Ectodermal cell (in vitro differentiated cells): Measurements from ENCODE around the gene GDPD4.

Experiments
- H3K27ac ChIP-seq: 2 replicates; pipeline ENCODE4 v1.7.0; 2013; ENCODE audit warnings: mild to moderate bottlenecking, low read depth, low read length; ENCODE audit not compliant: insufficient read depth, poor library complexity, severe bottlenecking
- H3K27me3 ChIP-seq: 2 replicates; pipeline ENCODE4 v1.7.0; 2013; ENCODE audit warnings: mild to moderate bottlenecking, low read length; ENCODE audit not compliant: insufficient read depth, control insufficient read depth, poor library complexity, severe bottlenecking
- H3K36me3 ChIP-seq: one replicate; pipeline ENCODE4 v1.7.0; 2013; ENCODE audit warnings: low read length; ENCODE audit not compliant: control insufficient read depth, insufficient read depth
- H3K4me1 ChIP-seq: one replicate; pipeline ENCODE4 v1.7.0; 2013; ENCODE audit warnings: low read length; ENCODE audit not compliant: control insufficient read depth, insufficient read depth
- H3K4me3 ChIP-seq: 2 replicates; pipeline ENCODE4 v1.7.0; 2013; ENCODE audit warnings: low read depth, low read length, control low read depth; ENCODE audit not compliant: insufficient read depth
- H3K9me3 ChIP-seq: 2 replicates; pipeline ENCODE4 v1.7.0; 2013; ENCODE audit warnings: mild to moderate bottlenecking, low read length, moderate library complexity; ENCODE audit not compliant: control insufficient read depth
- WGBS, 2 experiments: methylation state at CpG; one replicate each; pipeline ENCODE4 v1.1.7; 2013; ENCODE audit warnings: missing lambda C conversion rate in 2 of 2; 5-methylcytosine and 5-hydroxymethylcytosine counted together

Gene GDPD4

DNA sequence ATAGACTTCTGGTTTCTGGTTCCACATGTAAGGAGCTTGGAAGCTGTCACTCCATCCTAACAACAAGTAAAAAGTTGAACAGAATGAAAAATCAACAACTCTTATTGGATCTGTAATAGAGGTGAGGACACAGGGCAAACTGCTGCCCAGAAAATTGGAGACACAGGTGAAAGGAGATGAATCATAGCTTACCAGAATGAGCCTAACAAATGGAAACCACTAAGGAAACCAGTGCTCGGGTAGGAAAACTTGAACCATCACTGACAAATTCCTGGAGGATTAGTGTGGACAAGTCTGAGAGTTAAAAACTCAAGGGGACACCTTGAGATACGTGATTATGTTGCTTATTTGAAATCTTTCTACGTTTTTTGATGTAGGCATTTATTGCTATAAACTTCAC lies 52.1 kb downstream of the GDPD4 start:
- Histone ChIP-seq H3K27ac (no peak overlapping the region), H3K4me1 (no peaks in the 10 kb centered on the region), H3K9me3 (no peaks in the 10 kb centered on the region), H3K36me3 (no peaks in the 10 kb centered on the region), H3K27me3 (no peaks in the 10 kb centered on the region), H3K4me3 (no peak overlapping the region)
- 92% methylated on average over 2 to 3 of the region's 3 CpGs for WGBS, 2 experiments

DNA sequence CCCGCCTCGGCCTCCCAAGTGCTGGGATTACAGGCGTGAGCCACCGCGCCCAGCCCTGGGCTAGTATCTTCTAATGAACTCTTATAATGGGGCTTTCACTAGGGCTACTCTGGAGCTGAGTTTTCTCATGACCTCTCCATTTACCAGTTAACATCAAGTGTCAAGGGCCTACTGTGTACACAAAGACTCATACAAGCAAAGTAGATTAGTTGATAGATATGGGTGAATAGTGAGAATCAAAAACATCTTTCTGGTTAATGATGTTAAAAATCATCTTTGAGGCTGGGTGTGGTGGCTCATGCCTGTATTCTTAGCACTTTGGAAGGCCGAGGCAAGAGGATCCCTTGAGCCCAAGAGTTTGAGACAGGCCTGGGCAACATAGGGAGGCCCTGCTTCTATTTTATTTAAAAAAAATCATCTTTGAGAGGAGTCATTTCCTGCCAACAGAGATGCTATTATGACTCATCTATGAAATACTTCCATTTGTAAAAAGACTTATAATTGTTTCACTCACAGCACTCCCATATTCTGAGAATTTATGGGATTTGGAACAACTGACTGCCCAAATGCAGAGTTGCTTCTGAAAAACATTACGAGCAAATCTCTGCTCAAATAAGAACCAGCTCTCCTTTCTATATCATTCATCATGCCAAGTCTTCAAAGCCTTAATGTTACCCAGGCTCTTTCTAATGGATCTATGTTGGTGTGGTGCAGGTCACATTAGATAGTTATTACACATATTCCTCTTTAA lies 57.0 kb downstream of the GDPD4 start:
- Histone ChIP-seq H3K4me3 (no peak overlapping the region), H3K4me1 (no peaks in the 10 kb centered on the region), H3K27me3 (no peaks in the 10 kb centered on the region), H3K9me3 (no peaks in the 10 kb centered on the region), H3K27ac (no peak overlapping the region), H3K36me3 (no peaks in the 10 kb centered on the region)
- 93 to 96% methylated on average over 7 of the region's 7 CpGs for WGBS, 2 experiments

DNA sequence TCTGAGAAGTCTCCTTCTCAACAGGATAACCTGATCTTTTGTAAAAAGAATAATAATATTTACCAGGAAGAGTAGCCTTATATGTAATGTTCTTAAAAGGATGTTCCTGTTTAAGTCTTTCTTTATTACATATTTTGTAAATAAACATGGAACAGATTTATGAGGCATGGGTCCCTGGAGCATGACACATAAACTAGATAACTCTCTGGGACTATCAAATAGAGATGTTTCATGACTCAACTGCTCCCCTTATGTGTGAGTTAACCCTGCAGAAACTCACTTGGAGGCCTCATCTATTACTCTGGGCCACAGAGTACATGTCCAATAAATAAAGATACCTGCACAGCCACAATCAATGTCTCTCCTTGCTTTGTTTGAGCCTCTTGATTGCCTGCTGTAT lies 64.6 kb downstream of the GDPD4 start:
- Histone ChIP-seq H3K4me1 (no peaks in the 10 kb centered on the region), H3K36me3 (no peaks in the 10 kb centered on the region), H3K27ac (no peak overlapping the region), H3K4me3 (no peak overlapping the region), H3K9me3 (no peaks in the 10 kb centered on the region), H3K27me3 (no peaks in the 10 kb centered on the region)

DNA sequence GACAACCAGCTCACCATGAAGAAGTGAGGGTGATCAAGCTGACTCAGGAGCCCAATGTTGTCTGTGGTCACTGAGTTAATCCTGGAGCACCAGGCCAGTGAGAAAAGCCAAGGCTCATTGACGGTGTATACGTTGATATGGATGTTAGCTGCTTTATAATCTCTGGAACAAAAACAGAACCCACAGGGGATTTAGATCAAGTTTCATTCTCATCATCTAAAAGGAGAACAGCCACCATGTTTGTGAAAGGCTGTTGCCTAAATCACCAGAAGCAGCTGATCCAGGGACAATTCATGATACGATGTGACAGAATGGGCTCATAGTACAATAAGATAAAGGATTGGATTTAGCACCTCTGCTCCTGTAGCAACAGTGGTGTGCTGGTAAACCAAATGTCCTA lies 68.5 kb downstream of the GDPD4 start:
- Histone ChIP-seq H3K27ac (no peak overlapping the region), H3K9me3 (no peaks in the 10 kb centered on the region), H3K4me1 (no peaks in the 10 kb centered on the region), H3K4me3 (no peak overlapping the region), H3K27me3 (no peaks in the 10 kb centered on the region), H3K36me3 (no peaks in the 10 kb centered on the region)
- 94 to 98% methylated on average over 3 of the region's 3 CpGs for WGBS, 2 experiments

DNA sequence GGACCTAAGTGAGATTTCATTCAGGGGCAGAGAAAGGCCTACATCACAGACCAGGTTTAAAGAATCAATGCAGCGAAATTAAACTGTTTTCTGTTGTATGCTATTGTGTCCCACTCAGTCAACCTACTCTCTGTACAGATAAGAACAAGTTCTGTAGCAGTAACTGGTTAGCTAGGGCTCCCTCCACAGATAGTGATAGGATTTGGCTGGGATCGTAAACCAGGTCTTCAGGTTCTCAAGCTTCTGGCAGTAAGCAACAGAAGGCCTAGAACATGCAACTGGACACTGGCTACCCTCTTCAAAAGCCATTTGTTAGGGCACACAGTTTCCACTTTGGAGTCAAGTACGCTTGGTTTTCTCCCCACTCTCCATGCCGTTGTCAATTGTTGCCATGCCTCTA lies 69.2 kb downstream of the GDPD4 start:
- Histone ChIP-seq H3K27ac (no peak overlapping the region), H3K4me3 (no peak overlapping the region), H3K4me1 (no peaks in the 10 kb centered on the region), H3K36me3 (no peaks in the 10 kb centered on the region), H3K9me3 (no peaks in the 10 kb centered on the region), H3K27me3 (no peaks in the 10 kb centered on the region)
- WGBS, 2 experiments: 95 to 96% methylated on average over 4 of the region's 4 CpGs

DNA sequence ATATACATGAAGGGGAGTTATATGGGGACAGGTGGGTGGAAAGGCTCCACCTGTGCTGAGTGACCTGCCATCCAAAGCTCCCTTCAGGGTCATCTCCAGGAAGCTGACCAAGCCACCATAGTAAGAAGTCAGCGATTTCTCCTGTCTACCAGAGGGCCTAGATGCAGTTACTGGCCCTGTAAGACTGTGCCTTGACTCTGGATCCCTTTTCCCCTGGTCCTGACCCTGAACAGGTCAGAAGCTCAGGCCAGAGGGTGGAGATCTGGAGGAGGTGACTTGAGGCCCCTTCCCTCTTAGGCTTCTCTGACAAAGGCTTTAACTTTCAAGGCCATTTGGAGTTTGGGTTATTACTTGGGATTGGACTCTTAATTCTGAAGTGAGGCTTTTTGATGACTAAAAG lies 69.7 kb downstream of the GDPD4 start:
- H3K4me1 ChIP-seq: no peaks in the 10 kb centered on the region
- WGBS, 2 experiments: 93 to 96% methylated on average over 1 of the region's 1 CpG
- H3K27me3 ChIP-seq: no peaks in the 10 kb centered on the region
- H3K36me3 ChIP-seq: no peaks in the 10 kb centered on the region
- H3K27ac ChIP-seq: no peak overlapping the region
- H3K4me3 ChIP-seq: no peak overlapping the region
- H3K9me3 ChIP-seq: no peaks in the 10 kb centered on the region

DNA sequence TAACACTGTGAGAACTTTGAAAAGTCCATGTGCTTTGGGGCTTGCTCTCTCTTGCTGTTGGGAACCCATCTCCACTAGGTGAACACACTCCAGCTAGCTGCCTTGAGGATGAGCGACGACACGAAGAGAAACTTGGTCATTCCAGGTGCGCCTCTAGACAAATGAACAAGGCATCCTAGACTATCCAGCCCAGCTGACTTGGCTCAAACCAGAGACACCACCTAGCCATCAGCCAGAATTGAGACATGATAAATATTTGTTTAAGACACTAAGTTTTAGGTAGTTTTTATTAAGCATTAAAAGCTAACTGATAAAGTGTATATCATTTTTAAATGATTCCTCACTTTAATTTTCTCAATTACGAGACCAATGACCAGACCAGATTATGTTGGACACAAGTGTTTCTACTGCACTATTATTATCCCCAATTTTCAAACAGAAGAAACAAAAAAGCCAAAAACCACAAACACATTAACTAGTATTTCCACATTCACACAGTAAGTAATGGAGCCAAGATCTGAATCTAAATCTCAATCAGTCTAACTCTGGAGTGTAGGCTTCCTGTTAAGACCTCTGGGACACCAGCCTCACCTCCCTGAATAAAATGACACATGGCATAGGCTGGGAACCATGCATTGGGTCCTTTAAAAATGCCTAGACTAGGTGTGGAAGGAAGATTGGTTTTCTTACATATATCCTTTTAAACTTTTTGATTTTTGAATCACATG lies 70.4 kb downstream of the GDPD4 start:
- Histone ChIP-seq H3K27me3 (no peaks in the 10 kb centered on the region), H3K27ac (no peak overlapping the region), H3K36me3 (no peaks in the 10 kb centered on the region), H3K4me1 (no peaks in the 10 kb centered on the region), H3K9me3 (no peaks in the 10 kb centered on the region), H3K4me3 (no peak overlapping the region)
- 92 to 97% methylated on average over 5 of the region's 5 CpGs for WGBS, 2 experiments

DNA sequence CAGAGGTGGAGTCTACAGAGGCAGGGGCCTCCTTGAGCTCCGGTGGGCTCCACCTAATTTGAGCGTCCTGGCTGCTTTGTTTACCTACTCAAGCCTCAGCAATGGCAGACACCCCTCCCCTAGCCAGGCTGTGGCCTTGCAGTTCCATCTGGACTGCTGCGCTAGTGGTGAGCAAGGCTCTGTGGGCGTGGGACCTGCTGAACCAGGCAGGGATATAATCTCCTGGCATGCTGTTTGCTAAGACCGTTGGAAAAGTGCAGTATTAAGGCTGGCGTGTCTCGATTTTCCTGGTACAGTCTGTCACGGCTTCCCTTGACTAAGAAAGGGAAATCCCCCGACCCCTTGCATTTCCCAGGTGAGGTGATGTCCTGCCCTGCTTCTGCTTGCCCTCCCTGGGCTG lies 77.7 kb downstream of the GDPD4 start:
- H3K9me3 ChIP-seq: no peaks in the 10 kb centered on the region
- WGBS, 2 experiments: 81 to 85% methylated on average over 9 of the region's 9 CpGs

DNA sequence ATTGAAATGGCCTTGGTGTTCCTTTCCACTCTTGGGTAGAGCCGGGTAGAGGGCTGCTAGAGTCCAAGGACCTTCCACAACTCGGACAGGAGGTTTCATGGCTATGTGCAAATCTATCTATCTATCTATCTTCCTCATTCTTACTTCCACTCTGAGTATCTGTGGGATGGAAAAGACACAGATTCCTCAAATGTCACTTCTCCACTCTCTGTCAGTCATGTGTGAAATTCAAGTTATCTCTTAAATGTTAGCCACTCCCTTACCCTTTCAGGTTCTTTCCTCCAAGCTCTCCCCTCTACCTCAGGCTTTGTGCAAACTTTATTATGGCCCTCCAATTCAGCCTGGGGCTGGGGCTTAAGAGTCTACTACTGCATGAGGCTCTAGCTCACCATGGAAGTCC lies 84.3 kb downstream of the GDPD4 start:
- no peaks in the 10 kb centered on the region for H3K9me3 ChIP-seq
- no peak overlapping the region for H3K27ac ChIP-seq
- 89 to 100% methylated on average over 2 of the region's 2 CpGs for WGBS, 2 experiments
- H3K4me1 ChIP-seq: no peaks in the 10 kb centered on the region
- no peaks in the 10 kb centered on the region for H3K36me3 ChIP-seq
- no peaks in the 10 kb centered on the region for H3K27me3 ChIP-seq
- H3K4me3 ChIP-seq: no peak overlapping the region

More for the DNA sequence above, 77.7 kb downstream of the GDPD4 start:
- H3K4me3 ChIP-seq: no peak overlapping the region
- H3K36me3 ChIP-seq: no peaks in the 10 kb centered on the region
- H3K4me1 ChIP-seq: no peaks in the 10 kb centered on the region
- H3K27ac ChIP-seq: no peak overlapping the region
- no peaks in the 10 kb centered on the region for H3K27me3 ChIP-seq

DNA sequence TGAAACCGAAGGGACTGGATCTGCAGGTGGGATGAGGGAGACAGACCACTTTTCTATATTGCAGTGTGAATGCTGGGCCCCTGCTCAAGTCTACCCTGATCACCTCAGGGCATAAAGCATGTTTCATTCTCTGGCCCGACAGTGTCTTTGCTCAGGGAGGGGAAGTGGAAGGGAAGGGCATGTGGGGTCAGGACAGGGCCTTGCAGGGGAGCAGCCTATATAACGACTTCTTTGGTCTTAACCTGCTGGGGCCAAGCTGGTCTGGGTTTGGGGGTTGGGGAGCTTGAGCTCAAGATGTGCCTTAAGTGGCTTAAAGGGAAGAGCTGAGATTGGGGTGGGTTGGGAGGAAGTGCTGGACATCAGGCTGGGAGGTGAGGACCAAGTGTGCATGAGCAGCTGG lies 86.4 kb downstream of the GDPD4 start:
- no peak overlapping the region for H3K4me3 ChIP-seq
- WGBS, 2 experiments: 91 to 93% methylated on average over 3 of the region's 3 CpGs
- no peak overlapping the region for H3K27ac ChIP-seq

More for the DNA sequence above, 86.4 kb downstream of the GDPD4 start:
- Histone ChIP-seq H3K9me3 (no peaks in the 10 kb centered on the region), H3K36me3 (no peaks in the 10 kb centered on the region), H3K27me3 (no peaks in the 10 kb centered on the region), H3K4me1 (no peaks in the 10 kb centered on the region)
